Fibroblast of skin of right quadriceps (primary cell): ENCODE data around the gene RPL39.
"Not testable (repeated sequence)": the region's sequence is repeated elsewhere in the genome, so short reads cannot be mapped to it uniquely, and the experiment has no call there.

ENCODE experiments used
- DNase-seq: peaks from one replicate; pipeline ENCODE4 v3.0.0-alpha.2; 2013

RPL39 gene

DNA sequence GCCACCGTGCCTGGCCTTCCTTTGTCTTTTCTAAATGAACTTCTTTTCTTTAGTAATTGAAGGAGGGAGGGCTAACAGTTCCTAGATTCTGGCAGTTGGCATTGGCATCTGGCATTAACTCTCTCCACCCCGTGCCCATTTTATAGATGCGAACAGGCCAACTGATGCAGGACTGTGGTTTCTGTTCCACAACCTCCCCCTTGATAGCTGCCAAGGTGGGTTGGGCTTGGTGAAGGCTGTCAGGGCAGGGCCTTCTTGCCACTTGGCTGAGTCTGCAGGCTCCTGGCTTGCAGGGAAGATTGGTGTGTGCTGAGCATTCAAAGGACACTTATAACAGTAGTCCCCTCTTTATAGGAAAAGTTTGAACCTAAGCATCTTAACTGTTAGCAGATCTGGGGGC, 28.7 kb downstream of the RPL39 start:
- DNase-seq: peak; percentile 31

DNA sequence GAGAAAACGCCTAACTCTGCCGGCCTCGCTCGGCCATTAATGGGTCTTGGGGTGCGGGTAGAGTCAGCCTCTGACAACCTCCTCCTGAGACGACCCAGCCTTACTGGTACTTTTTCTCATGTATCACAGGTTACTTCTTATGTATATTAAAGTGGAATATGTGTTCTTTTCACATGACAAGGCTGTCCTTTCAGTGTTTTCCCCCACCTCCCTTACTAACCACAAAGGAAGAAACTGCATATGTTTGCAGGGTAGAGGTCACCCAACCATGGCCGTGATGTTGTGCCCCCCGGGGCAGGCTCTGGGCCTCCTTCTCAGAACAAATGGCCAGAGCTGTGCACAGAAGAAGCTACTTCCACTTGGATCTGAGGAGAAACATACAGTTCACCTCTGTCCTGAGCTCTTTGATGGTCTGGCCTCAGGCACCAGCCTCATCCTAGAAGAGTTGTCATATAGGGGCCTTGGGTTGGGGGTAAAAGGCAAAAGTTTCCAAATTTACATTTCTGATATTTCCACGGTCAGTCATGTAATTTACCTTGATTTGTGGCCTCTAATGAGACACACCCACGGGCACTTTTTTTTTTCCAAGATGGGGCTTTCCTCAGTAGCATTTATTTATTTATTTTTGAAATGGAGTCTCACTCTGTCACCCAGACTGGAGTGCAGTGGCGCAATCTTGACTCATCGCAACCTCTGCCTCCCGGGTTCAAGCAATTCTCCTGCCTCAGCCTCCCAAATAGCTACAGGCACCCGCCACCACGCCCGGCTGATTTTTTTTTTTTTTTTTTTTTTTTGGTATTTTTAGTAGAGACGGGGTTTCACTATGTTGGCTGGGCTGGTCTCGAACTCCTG, 31.2 kb downstream of the RPL39 start:
- no peak for DNase-seq

DNA sequence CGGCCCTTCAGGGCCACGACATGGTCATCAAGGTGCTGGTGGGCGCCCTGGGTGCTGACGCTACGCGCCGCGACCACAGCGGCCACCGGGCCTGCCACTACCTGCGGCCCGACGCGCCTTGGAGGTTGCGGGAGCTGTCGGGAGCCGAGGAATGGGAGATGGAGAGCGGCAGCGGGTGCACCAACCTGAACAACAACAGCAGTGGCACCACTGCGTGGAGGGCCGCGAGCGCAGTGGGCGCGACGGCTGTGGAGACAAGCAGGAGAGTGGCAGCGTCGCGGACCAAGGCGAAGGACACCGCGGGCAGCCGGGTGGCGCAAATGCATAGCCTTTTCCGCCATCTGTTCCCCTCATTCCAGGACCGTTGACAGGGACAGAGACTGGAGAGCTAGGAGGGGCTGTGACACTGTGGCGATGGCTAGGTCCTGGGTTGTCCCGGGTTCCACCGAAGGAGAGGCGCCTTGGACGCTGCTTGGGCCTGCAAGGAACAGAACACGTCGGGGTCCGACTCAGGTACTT, 32.1 kb downstream of the RPL39 start:
- DNase-seq: no peak

DNA sequence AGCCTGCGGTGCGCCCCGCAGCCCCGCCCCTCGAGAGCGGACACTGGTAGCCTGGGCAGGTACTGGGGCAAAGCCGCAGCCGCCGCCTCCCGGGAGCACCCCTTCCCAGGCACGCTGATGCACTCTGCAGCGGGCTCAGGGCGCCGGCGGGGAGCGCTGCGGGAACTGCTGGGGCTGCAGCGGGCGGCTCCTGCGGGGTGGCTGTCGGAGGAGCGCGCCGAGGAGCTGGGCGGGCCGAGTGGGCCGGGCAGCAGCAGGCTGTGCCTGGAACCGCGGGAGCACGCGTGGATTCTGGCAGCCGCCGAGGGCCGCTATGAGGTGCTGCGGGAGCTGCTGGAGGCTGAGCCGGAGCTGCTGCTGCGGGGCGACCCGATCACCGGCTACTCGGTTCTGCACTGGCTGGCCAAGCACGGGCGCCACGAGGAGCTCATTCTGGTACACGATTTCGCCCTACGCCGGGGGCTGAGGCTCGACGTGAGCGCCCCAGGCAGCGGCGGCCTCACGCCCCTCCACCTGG, 32.6 kb downstream of the RPL39 start:
- DNase-seq: no peak

DNA sequence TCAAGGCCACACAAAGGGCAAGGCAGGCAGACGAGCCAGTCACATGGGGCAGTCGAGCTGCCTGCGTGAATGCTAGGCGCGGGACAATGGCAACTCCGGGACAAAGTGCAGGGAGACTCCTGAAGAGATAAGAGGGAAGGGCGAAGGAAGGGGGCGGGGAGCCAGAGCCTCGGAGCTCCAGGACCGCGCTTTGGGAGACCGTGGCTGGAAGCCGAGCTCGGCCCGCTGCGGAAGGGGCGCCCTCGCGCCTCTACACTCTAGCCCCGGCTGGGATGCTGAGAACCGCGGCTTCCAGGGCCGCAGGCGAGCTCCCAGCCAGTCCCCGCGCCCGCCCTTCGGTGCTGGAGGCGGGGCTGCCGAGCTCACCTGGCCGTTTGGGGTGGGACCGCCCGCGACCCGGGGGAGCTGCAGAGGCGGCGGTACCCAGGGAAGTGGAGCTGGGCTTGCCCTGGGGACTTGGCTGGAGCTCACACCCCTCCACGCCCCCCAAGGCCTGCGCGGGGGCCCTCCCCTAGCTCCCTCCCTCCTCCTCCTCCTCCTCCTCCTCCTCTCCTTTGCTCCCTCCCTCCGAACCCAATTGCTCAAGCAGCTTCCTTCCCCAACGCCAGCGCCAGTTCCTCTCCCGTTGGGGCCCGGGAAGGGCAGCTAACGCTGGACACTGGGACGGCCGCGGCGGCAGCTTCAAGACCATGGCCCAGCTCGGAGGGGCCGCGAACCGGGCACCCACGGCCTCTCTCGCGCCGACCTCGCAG, 33.3 kb downstream of the RPL39 start, which contains the start of gene SOWAHD:
Gene SOWAHD (plus strand): TSS at position 610 of the 752 bp plus-strand sequence. CDS start 80 bp downstream, at position 690.
- DNase-seq: no peak

DNA sequence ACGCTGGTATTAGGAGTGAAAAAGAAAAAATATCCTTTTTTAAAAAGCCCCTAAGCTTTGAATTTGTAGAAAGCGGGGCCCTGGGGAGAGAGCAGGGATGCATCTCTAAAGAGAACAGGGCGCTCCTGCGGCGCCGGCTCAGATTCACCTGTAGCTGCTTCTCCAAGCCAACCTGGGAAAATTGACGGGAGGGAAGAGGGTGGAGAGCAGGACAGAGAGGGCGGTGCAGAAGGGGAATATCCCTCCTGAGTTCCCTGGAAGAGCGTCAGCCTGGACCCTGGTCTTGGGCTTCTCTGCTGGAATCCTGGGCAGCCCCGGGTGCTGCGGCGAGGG, 33.8 kb downstream of the RPL39 start:
- no peak for DNase-seq

DNA sequence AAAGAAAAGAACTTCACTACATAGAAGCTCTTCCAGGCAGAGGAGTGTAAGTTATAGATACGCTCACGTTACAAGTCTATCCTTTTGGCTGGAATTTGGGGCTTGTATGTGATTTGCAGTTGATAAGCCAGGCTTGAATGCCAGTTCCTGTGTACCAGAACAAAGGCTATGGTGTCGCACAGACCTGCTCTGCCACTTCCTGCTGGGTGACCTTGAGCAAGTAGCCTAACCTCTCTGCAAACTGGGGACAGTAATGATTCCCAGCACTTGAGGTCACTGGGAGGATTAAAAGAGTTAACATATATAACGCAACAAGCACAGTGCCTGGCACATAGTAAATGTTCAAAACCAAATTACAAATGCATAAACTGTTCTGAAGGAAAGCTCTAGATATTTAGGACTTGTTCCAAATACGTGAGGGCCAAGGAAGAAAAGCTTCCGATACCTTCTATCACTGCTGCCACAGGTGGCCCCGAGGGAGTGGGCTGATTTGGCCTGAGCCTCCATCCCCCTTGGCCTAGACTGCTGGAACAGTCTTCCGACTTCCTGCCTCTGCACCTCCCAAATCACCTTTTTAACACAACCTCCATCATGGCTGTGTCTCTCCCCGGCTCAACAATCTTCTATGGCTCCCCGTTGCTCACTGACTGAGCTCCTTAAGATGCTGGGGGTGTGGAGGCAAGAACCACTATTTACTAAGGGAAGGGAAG, 34.3 kb downstream of the RPL39 start:
- DNase-seq: no peak

DNA sequence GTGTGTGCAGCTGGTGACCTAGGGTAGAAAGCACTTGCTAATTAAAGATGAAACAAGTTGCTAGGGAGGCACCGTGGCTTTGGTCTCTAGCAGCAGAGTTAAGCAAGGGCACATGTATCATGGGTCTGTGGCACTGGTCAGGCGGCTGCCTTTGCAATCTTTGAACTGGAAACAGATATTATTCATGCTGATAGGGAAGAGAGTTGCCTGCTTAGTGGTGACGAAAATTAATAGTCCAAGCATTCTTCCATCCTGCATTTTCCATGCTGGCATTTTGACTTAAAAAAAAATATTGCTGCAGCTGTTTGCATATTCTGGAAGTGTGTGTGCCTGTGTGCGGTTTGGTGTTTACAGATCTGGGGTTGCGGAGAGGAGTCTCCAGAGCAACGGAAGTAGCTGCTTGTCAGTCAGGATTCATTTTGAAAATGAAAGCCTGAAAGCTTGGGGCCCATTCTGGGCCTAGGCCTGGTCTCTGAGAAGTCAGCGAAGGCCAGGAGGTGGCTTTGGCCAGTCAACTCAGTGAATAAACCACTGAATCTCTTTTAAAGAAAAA, 35.4 kb downstream of the RPL39 start:
- DNase-seq: peak; percentile 17

DNA sequence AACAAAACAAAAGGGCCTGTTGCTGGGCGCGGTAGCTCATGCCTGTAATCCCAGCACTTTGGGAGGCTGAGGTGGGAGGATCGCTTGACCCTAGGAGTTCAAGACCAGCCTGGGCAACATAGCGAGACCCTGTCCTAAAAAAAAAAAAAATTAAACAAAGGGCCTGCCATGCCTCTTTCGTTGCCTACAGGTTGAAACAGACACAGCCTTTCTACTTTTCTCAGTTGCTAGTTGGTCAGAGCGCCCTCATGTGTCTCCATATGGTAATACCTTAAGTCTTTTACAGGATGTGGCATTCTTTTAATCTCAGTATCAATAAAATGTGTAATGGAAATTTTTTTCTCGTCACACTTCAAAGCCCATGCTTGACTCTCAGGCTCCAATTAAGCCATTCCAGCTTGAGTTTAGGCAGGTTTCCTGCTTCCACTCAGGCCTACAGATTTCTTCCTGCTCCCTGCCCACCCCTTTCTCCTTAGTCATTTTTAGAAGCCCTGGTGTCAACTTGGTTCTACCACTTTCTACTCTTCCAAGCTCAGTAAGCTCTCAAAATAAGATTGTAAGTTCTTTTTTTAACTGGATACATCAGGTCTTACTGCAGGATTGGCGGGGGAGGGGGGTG, 37.7 kb downstream of the RPL39 start:
- DNase-seq: peak; percentile 25

DNA sequence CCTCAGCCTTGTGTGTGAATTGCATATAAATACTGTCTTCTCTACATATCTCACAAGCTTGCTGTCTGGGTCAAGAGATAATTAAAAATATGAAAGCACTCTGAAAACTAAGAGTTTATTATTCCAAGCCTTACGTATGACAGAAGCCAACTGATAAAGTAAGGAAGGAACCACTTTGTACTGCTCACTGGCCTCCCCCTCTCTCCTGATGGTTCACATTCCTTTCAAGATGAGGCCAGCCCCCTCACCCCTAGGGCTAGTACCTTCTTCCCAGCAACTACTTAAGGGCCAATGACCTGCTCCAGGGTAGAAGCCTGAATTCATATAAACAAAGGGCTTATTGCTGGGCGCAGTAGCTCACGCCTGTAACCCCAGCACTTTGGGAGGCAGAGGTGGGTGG, 38.4 kb downstream of the RPL39 start:
- no peak for DNase-seq

DNA sequence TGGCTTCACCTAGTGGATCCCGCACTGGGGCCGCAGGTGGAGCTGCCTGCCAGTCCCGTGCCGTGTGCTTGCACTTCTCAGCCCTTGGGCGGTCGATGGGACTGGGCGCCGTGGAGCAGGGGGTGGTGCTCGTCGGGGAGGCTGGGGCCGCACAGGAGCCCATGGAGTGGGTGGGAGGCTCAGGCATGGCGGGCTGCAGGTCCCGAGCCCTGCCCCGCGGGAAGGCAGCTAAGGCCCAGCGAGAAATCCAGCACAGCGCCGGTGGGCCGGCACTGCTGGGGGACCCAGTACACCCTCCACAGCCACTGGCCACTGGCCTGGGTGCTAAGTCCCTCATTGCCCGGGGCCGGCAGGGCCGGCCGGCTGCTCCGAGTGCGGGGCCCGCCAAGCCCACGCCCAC, 40.7 kb downstream of the RPL39 start:
- DNase-seq: not testable (repeated sequence)

DNA sequence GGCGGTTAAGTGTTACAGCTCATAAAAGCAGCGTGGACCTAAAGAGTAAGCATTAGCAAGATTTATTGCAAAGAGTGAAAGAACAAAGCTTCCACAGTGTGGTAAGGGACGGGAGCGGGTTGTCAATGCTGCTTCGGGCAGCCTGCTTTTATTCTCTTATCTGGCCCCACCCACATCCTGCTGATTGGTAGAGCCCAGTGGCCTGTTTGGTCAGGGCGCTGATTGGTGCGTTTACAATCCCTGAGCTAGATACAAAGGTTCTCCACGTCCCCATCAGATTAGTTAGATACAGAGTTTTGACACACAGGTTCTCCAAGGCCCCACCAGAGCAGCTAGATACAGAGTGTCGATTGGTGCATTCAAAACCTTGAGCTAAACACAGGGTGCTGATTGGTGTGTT, 41.3 kb downstream of the RPL39 start:
- DNase-seq: not testable (repeated sequence)

DNA sequence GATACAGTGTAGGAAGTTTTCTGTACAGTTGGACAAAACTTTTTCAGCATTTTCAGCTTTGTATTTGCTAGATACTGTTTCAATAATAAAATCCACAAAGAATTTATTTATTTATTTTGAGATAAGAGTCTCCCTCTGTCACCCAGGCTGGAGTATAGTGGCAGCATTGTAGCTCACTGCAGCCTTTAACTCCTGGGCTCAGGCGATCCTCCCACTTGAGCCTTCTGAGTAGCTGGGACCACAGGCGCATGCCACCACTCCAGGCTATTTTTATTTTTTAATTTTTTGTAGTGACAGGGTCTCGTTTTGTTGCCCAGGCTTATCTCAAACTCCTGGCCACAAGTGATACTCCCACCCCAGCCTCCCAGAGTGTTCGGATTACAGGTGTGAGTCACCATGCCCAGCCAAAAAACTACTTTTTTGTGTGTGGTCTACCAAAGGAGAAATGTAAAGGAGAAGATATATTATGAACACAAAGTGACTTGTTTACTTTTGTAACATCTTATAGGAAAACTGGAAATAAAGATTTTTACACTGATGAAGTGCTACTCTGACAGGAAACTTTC, 46.1 kb downstream of the RPL39 start:
- no peak for DNase-seq

DNA sequence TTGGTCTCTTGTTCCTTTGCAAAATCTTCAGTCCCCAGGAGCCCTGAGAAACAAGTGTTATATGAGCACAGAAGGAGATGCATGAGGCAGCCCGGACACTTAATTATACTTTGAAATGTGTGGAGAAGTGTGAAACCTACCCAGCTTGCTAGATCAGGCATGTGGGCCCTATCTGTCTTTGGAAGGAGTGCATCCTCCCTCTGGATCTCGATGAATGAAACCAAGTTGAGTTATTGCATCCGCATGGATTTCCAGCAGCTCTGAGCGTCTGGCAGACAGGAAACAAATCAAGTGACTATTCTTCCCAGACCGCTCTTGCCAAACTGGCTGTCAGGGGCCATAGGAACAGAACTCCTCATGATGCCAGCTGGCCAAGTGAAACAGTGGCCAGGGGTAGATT, 52.7 kb downstream of the RPL39 start:
- no peak for DNase-seq
